Measurements from ENCODE around the gene NDUFA1.
"Not testable (repeated sequence)": the region's sequence is repeated elsewhere in the genome, so short reads cannot be mapped to it uniquely, and the experiment has no call there.

Gene NDUFA1

GRCh38 chrX:119900976-119901375 is 29.3 kb downstream of the NDUFA1 start:
- DNase-seq (ENCODE audit: low read depth in 3 of 3) = no peak

DNA sequence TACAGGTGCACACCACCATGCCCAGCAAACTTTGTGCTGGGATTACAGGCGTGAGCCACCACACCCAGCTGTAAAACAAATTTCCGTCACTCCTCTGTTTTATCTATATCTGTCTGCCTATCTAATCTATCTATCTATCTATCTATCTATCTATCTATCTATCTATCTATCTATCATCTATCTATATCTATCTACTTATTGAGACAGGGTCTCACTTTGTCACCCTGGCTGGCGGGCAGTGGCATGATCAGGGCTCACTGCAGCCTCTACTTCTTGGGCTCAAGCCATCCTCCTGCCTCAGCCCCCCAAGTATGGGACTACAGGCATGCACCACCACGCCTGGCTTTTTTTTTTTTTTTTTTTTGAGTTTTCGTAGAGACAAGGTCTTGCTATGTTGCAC is 44.7 kb downstream of the NDUFA1 start:
- no peak for DNase-seq (ENCODE audit: low read depth in 3 of 3)

GRCh38 chrX:119917877-119918276 is 46.2 kb downstream of the NDUFA1 start:
- DNase-seq (ENCODE audit: low read depth in 3 of 3) = no peak

DNA sequence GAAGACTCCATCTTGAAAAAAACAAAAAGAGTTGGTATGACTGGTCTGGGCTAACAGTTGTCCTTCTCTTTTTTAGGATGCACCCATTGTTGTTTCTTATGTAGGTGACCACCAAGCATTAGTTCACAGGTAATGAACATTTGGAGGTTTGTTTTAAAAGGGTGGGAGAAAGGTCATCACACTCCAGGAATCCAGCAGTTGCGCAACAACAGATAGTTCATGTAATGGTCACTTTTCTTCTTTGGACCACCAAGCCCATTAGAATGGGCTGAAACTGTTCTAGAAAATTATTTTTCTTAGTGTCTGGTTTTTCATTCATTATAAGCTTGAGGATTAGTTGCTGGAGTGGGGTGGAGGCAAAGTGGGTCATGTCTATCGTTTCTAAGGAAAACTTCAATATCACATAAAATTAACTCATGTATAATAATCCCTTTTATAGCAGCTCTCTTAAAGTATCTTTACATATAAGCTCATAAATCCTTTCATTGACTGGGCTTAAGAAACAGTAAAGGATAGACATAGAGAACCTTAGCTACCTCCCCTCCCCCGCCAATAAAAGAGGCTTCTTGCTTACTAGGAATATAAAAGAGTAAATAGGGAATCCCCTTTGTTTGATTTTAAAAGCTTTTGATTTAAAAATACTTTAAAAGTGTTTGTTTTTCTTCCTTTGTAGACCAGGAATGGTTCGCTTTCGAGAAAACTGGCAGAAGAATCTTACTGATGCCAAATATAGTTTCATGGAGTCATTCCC is 48.4 kb downstream of the NDUFA1 start:
- DNase-seq (ENCODE audit: low read depth in 3 of 3) = no peak

- DNase-seq (ENCODE audit: low read depth in 3 of 3) = not testable (repeated sequence)
Measured at GRCh38 chrX:119922391-119922790, 50.8 kb downstream of the NDUFA1 start.

All from stimulated activated CD4-positive, alpha-beta T cell treated with anti-CD3 and anti-CD28 coated beads, TNF-alpha, amount 100 ng/mL, for 4 hours (primary cell).